Measurements from ENCODE around the gene FOXJ1.

- TF ChIP-seq RAD21 (IDR thresholded peaks at IDR 0.05; ENCODE audit: low read length) (no peak), USF2 (IDR thresholded peaks at IDR 0.05; ENCODE audit: low read depth, low read length) (no peak), CTCF (conservative IDR thresholded peaks at IDR 0.05; ENCODE audit: low read depth, low read length) (no peak), RFX5 (IDR thresholded peaks at IDR 0.05; ENCODE audit: low read depth, low read length) (no peak), ELK1 (IDR thresholded peaks at IDR 0.05; ENCODE audit: borderline replicate concordance, low read depth, low read length) (no peak), POLR2A (IDR thresholded peaks at IDR 0.05; ENCODE audit: low read depth, low read length) (no peak), SMC3 (IDR thresholded peaks at IDR 0.05; ENCODE audit: low read depth, low read length) (no peak), CHD1 (IDR thresholded peaks at IDR 0.05; ENCODE audit: low read depth, low read length) (no peak)
Observed at GRCh38 chr17:76136276-76137000, 4.6 kb downstream of the FOXJ1 start.

All from IMR-90 (cell line).